Common myeloid progenitor, CD34-positive (primary cell): ENCODE results near the gene ELF1.

Experiments used
- CTCF ChIA-PET: fragments of 350-600 bp; sonication (Branson Sonifier 250); formaldehyde crosslinking; loops from one replicate; lab custom pipeline; 2021; ENCODE audit warnings: antibody characterized with exemption; lab: Charles Lee
- POLR2A ChIA-PET: fragments of 350-600 bp; sonication (Branson Sonifier 250); formaldehyde crosslinking; loops from one replicate; lab custom pipeline; 2021; ENCODE audit warnings: antibody characterized with exemption; lab: Charles Lee
- DNase-seq, 3 donors: peaks; one replicate each; pipeline versions ENCODE4 v3.0.0 to v3.0.0-alpha.2; 2013
- H3K27ac ChIP-seq, 2 experiments: 1 replicate in 1 of 2; 2 replicates in 1 of 2; pipeline ENCODE4 v1.7.0; 2013; ENCODE audit warnings: inconsistent platforms in 2 of 2, low read length in 2 of 2, mild to moderate bottlenecking in 2 of 2, low read depth in 1 of 2, moderate library complexity in 1 of 2; ENCODE audit not compliant: severe bottlenecking in 2 of 2, insufficient read depth in 1 of 2, poor library complexity in 1 of 2
- H3K27me3 ChIP-seq, 5 experiments: replicated peaks in 2 of 5; 1 replicate in 3 of 5; 2 replicates in 2 of 5; pipeline versions ENCODE4 v1.6.1 to v1.7.0; 2013; ENCODE audit warnings: low read length in 4 of 5, mild to moderate bottlenecking in 2 of 5, moderate library complexity in 2 of 5, inconsistent platforms in 1 of 5; ENCODE audit not compliant: insufficient read depth in 5 of 5, control insufficient read depth in 4 of 5
- H3K36me3 ChIP-seq, 4 experiments: 1 replicate in 2 of 4; 2 replicates in 2 of 4; pipeline versions ENCODE4 v1.6.1 to v1.7.0; 2013; ENCODE audit warnings: low read length in 3 of 4, control low read depth in 1 of 4, mild to moderate bottlenecking in 1 of 4; ENCODE audit not compliant: control insufficient read depth in 4 of 4, insufficient read depth in 4 of 4
- H3K4me1 ChIP-seq, 4 experiments: 1 replicate in 3 of 4; 2 replicates in 1 of 4; pipeline versions ENCODE4 v1.6.1 to v1.7.1; 2013; ENCODE audit warnings: low read length in 3 of 4, mild to moderate bottlenecking in 3 of 4, control low read depth in 1 of 4, inconsistent platforms in 1 of 4, moderate library complexity in 1 of 4; ENCODE audit not compliant: control insufficient read depth in 4 of 4, insufficient read depth in 4 of 4; ENCODE audit errors: control extremely low read depth in 1 of 4
- H3K4me3 ChIP-seq, 7 experiments: 1 replicate in 4 of 7; 2 replicates in 3 of 7; pipeline versions ENCODE4 v1.5.1 to v1.7.0; 2013; ENCODE audit warnings: mild to moderate bottlenecking in 7 of 7, low read length in 6 of 7, moderate library complexity in 6 of 7, inconsistent platforms in 2 of 7, low read depth in 2 of 7, control low read depth in 1 of 7; ENCODE audit not compliant: insufficient read depth in 4 of 7, control insufficient read depth in 1 of 7; ENCODE audit errors: extremely low read depth in 1 of 7
- H3K9me3 ChIP-seq, 5 experiments: 1 replicate in 4 of 5; 2 replicates in 1 of 5; pipeline versions ENCODE4 v1.6.1 to v1.7.1; 2013; ENCODE audit warnings: low read length in 4 of 5, mild to moderate bottlenecking in 2 of 5, inconsistent platforms in 1 of 5, low read depth in 1 of 5, moderate library complexity in 1 of 5; ENCODE audit not compliant: control insufficient read depth in 4 of 5, insufficient read depth in 2 of 5; ENCODE audit errors: control extremely low read depth in 1 of 5
- WGBS: methylation state at CpG from one replicate; pipeline ENCODE4 v1.1.5; 2013; ENCODE audit not compliant: insufficient coverage; 5-methylcytosine and 5-hydroxymethylcytosine counted together

ELF1 gene

DNA sequence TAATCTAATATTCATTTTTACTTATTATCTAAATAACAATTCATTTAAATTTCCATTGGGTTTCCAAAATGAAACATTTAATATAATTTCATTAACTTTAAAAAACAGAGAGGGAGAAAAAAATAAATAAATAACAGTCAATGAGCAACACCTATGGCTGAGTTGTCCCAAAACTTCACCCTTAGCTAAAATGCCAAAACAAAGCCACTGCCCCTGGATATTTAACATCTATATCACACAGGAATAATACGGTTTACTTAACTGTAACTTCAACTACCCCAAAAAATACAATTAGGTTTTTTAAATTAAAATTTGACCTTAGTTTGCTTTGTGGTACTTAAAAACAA lies 541 bp downstream of the ELF1 start:
- ChIA-PET POLR2A (interaction anchor here (0.9 to 1.4 kb wide), 3 partner anchors 22 to 42 kb away, joined by 3 to 5 read pairs (median 3); no protein-coding TSS in a partner anchor), CTCF (interaction anchor here (1.0 to 3.0 kb wide), 12 partner anchors 9 to 241 kb away, joined by 3 to 15 read pairs (median 5); no protein-coding TSS in a partner anchor)
- H3K9me3 ChIP-seq = no peaks in the 10 kb centered on the region
- H3K27ac ChIP-seq = peak overlapping the region; percentile 100
- peaks cover 28 to 56% (median 38%) of the 10 kb centered on the region in 4 experiments for H3K4me1 ChIP-seq
- WGBS = no CpG with 5 or more reads among the region's 1 CpG
- H3K36me3 ChIP-seq = peaks cover 0 to 3% (median 0%) of the 10 kb centered on the region in 4 experiments
- no peaks in the 10 kb centered on the region for H3K27me3 ChIP-seq
- DNase-seq = no peak
- H3K4me3 ChIP-seq = peak overlapping the region in 6 of 7 experiments; percentile 69 to 100 (median 88)

DNA sequence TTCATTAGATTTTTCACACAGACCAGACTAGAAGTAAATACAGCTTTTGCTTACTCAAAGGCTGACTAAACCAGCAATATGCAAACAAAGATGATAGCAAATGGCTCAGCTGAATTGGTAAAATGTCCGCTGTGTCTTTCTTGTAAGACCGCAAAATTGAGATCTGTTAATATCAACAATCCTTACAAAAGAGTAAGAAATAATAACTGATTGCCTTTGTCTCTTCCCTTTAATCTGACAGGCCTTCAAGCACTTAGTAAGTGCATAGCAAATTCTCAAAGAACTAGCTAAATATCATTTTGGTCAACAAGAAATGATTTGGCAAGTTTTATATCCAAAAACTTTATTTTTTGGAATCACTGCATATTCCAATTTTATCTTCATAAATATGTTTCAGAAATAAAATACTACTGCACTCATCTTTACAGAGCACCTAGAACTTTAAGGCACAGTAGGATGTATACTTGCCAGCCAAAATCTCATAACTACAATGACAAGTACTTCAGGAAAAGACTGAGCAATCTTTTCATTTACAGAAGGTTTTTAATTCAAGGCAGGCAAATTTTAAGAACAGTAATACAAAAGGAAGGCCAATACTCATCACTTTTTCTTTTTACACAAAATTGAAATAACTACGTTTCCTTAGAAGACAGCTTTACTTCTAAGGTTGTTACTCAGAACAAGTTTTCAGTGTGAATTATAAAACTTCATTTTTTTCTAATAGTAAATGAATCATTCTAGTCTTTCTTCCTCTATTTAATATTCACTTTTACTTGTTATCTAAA lies 1.1 kb downstream of the ELF1 start:
- peak in 1 of 3 donors; percentile 61 for DNase-seq
- no CpG with 5 or more reads among the region's 3 CpGs for WGBS
- POLR2A ChIA-PET = interaction anchor here (0.6 to 1.3 kb wide), 3 partner anchors 11 to 737 kb away, joined by 3 to 9 read pairs (median 5); no protein-coding TSS in a partner anchor

DNA sequence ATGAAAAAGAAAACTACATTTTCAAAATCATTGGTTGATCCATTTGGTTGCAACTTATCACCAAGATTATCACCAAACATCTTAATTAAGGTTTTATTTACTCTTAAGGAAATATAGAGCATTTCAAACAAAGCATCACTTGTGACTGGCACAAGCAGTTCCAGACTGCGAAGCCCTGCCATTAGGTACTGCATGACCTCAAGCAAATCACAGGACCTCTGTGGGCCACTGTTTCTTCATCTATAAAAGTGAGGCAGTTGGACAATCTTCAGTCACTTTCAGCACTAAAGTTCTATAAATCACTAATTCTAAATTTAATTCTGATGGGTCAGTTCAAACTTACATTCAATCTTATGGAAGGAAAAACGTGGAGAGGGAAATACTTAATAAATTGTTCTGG lies 2.0 kb downstream of the ELF1 start:
- DNase-seq = peak in 2 of 3 donors; percentile 71 to 78
- 0% methylated on average over 1 of the region's 2 CpGs for WGBS
- peaks cover 2 to 11% (median 4%) of the 10 kb centered on the region in 4 experiments for H3K36me3 ChIP-seq
- ChIA-PET CTCF (interaction anchor here (1.1 to 2.6 kb wide), 5 partner anchors 11 to 43 kb away, joined by 3 to 12 read pairs (median 4); no protein-coding TSS in a partner anchor), POLR2A (no interaction called here)
- H3K27ac ChIP-seq = peak overlapping the region; percentile 100
- no peaks in the 10 kb centered on the region for H3K27me3 ChIP-seq
- peaks cover 33 to 62% (median 42%) of the 10 kb centered on the region in 4 experiments for H3K4me1 ChIP-seq
- no peaks in the 10 kb centered on the region for H3K9me3 ChIP-seq
- peak overlapping the region in 6 of 7 experiments; percentile 69 to 100 (median 88) for H3K4me3 ChIP-seq

More for the DNA sequence above, 1.1 kb downstream of the ELF1 start:
- Histone ChIP-seq H3K27ac (peak overlapping the region; percentile 100), H3K9me3 (no peaks in the 10 kb centered on the region), H3K36me3 (peaks cover 2 to 4% (median 3%) of the 10 kb centered on the region in 4 experiments), H3K4me1 (peaks cover 30 to 58% (median 39%) of the 10 kb centered on the region in 4 experiments), H3K27me3 (no peaks in the 10 kb centered on the region), H3K4me3 (peak overlapping the region in 6 of 7 experiments; percentile 69 to 100 (median 88))
- CTCF ChIA-PET = interaction anchor here (0.7 to 2.9 kb wide), 11 partner anchors 9 to 241 kb away, joined by 3 to 15 read pairs (median 4); no protein-coding TSS in a partner anchor

DNA sequence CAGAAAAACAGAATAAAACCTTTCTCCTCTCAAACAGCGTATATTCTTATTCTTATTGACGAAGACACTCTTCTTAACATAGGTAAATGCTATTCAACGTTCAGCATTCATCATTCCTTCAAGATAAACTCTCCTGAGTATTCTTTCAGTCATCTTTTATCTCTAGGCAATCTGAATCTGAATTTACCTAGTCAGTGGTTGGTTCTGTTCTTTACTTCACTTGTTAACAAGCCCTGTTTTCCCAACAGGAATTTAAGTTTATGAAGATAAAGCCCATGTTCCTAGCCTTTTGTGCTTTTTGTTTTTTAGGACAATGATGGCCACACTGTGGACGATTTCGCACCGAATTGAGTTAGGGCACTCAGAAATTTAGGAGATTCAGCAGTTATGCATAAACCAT lies 3.2 kb downstream of the ELF1 start:
- Histone ChIP-seq H3K9me3 (no peaks in the 10 kb centered on the region), H3K36me3 (peaks cover 9 to 18% (median 12%) of the 10 kb centered on the region in 4 experiments), H3K27ac (peak overlapping the region; percentile 28 to 63), H3K27me3 (no peaks in the 10 kb centered on the region), H3K4me1 (peaks cover 33 to 66% (median 48%) of the 10 kb centered on the region in 4 experiments), H3K4me3 (peak overlapping the region in 6 of 7 experiments; percentile 57 to 85 (median 70))
- ChIA-PET CTCF (interaction anchor here (1.1 to 2.5 kb wide), 3 partner anchors 9 to 31 kb away, joined by 4 to 8 read pairs (median 5); no protein-coding TSS in a partner anchor), POLR2A (no interaction called here)
- no peak for DNase-seq
- WGBS = 100% methylated on average over 1 of the region's 6 CpGs

DNA sequence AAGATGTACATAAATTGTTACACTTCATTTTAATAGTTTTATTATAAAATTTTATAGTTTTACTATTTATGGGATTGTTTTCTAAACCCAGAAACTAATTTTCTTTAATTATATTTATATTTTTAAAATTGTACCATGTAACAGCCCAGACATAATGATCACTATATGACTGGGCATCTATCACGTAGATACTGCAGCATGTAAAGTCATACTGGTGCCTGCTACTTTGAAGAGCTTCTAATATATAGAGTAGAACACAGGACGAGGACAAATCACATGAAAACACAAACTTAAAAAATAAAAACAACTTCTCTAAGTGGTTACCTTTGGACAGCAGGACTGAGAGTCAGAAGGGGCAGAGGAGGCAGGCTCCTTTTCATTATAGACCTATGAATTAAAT lies 5.3 kb downstream of the ELF1 start:
- ChIA-PET POLR2A (interaction anchor here (0.7 kb wide), 1 partner anchor 46 kb away, joined by 4 read pairs; no protein-coding TSS in a partner anchor), CTCF (interaction anchor here (0.5 to 2.9 kb wide), 11 partner anchors 11 to 50 kb away, joined by 3 to 8 read pairs (median 3); no protein-coding TSS in a partner anchor)
- Histone ChIP-seq H3K27me3 (no peaks in the 10 kb centered on the region), H3K36me3 (peaks cover 9 to 20% (median 14%) of the 10 kb centered on the region in 4 experiments), H3K4me3 (peak overlapping the region in 5 of 7 experiments; percentile 57 to 85 (median 72)), H3K9me3 (no peaks in the 10 kb centered on the region), H3K4me1 (peaks cover 36 to 66% (median 46%) of the 10 kb centered on the region in 4 experiments), H3K27ac (peak overlapping the region; percentile 12 to 73)
- WGBS = no CpG with 5 or more reads among the region's 2 CpGs
- DNase-seq = no peak

DNA sequence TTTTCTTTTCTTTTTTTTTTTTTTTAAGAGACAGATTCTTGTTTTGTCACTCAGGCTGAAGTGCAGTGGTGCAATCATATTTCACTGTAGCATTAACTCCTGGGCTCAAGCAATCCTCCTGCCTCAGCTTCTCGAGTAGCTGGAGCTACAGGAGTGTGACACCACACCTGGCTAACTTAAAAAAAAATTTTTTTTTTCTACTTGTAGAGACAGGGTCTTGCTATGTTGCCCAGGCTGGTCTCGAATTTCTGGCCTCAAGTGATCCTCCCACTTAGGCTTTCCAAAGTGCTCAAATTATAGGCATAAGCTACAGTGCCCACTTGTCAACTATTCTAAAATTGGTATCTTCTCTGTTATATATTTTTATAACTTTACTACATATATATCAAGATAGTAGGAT lies 6.6 kb downstream of the ELF1 start:
- Histone ChIP-seq H3K36me3 (peaks cover 9 to 20% (median 14%) of the 10 kb centered on the region in 4 experiments), H3K27ac (no peak overlapping the region), H3K4me1 (peaks cover 43 to 79% (median 58%) of the 10 kb centered on the region in 4 experiments), H3K27me3 (no peaks in the 10 kb centered on the region), H3K9me3 (no peaks in the 10 kb centered on the region), H3K4me3 (no peak overlapping the region)
- CTCF ChIA-PET = interaction anchor here (0.7 to 2.9 kb wide), 7 partner anchors 16 to 91 kb away, joined by 3 to 9 read pairs (median 3); no protein-coding TSS in a partner anchor
- 80% methylated on average over 2 of the region's 2 CpGs for WGBS
- no peak for DNase-seq
- POLR2A ChIA-PET = interaction anchor here (0.6 to 0.7 kb wide), 4 partner anchors 10 to 48 kb away, joined by 3 to 4 read pairs (median 3); no protein-coding TSS in a partner anchor
